K562 (cell line): ENCODE data around the gene POLR3A.

ENCODE experiments used
- CBFB ChIP-seq: sonication (generic); formaldehyde crosslinking; IDR thresholded peaks from 2 replicates; pipeline ENCODE4 v1.4.0; 2020; ENCODE audit warnings: mild to moderate bottlenecking, missing genetic modification reagents
- HIVEP1 ChIP-seq: fragments of 250-450 bp; sonication (Bioruptor Pico); IDR thresholded peaks from 2 replicates; pipeline ENCODE4 v1.4.0; 2020; ENCODE audit warnings: mild to moderate bottlenecking
- NRF1 ChIP-seq, 2 experiments: fragments of 450-650 bp; IDR thresholded peaks in 1 of 2; conservative IDR thresholded peaks in 1 of 2; 2 replicates each; pipeline ENCODE4 v1.6.1; 2014; ENCODE audit warnings: mild to moderate bottlenecking in 2 of 2
- PTBP1 ChIP-seq: fragments of 200-400 bp; formaldehyde crosslinking; IDR thresholded peaks from 2 replicates; pipeline ENCODE4 v1.6.1; 2017; ENCODE audit warnings: low read depth, low read length
- RCOR1 ChIP-seq, 2 experiments: IDR thresholded peaks; 2 replicates each; pipeline ENCODE4 v1.6.1; 2012; ENCODE audit warnings: low read depth in 2 of 2, low read length in 2 of 2, borderline replicate concordance in 1 of 2, improper control_type of control experiment in 1 of 2
- REST ChIP-seq, 2 experiments: fragments of 450-650 bp; formaldehyde crosslinking in 1 of 2; IDR thresholded peaks; 2 replicates each; pipeline versions ENCODE4 v1.4.0 to v1.6.1; 2014 to 2020; ENCODE audit warnings: mild to moderate bottlenecking in 2 of 2, borderline replicate concordance in 1 of 2, low read depth in 1 of 2

GRCh38 chr10:78071857-78072179 lies 42.5 kb upstream of the POLR3A start:
- TF ChIP-seq CBFB (CRISPR knock-in tag) (0 out of 2 replicates have a peak, but pooled peaks have one; percentile 23), PTBP1 (no peak), NRF1 (conservative IDR thresholded peaks at IDR 0.05 in 1 of 2, IDR thresholded peaks at IDR 0.05 in 1 of 2) (no peak), REST (IDR thresholded peaks at IDR 0.05; ENCODE audit: borderline replicate concordance) (no peak), REST (CRISPR knock-in tag; IDR thresholded peaks at IDR 0.05; ENCODE audit: low read depth) (no peak), RCOR1 (IDR thresholded peaks at IDR 0.05; ENCODE audit: borderline replicate concordance in 1 of 2, low read depth in 2 of 2, low read length in 2 of 2) (no peak), HIVEP1 (CRISPR knock-in tag) (no peak)
